Fibroblast of mammary gland (primary cell): Measurements from ENCODE around the gene DNAAF5.

Experiments
- DNase-seq: peaks from one replicate; pipeline ENCODE4 v3.0.0-alpha.2; 2010; ENCODE audit warnings: low read depth
- H3K4me3 ChIP-seq: 2 replicates; pipeline ENCODE4 v1.5.1; 2011; ENCODE audit warnings: low read depth, mild to moderate bottlenecking, low read length, moderate library complexity; ENCODE audit not compliant: control insufficient read depth
- TF ChIP-seq, protein P1 (sequence below): conservative IDR thresholded peaks from 2 replicates; pipeline ENCODE4 v1.5.1; 2011; ENCODE audit warnings: low read depth, low read length, inconsistent platforms; ENCODE audit not compliant: control insufficient read depth, insufficient read depth

DNAAF5 gene

DNA sequence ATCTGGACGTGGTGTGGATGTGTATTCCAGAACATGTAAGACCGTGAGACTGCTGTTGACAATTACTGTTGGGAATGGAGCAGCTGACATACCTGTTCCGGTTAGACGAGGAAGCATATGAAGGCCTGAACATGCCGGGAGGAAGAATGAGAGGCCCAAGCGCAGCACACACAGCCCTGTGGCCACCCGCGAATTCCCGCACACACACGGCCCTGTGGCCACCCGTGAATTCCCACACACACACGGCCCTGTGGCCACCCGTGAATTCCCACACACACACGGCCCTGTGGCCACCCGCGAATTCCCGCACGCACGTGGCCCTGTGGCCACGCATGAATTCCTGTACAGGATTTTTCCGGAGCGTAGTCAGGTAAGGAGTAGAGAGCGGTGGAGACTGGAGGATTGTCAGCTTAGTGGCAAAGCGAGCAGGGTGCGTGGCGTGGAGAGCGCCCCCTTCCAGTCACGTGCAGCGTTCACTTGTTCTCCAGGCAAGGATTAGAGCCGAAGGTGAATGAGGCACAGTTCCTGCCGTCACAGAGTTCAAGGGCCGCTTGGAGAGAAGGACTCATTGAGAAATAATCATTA, 96.3 kb downstream of the DNAAF5 start:
- H3K4me3 ChIP-seq = no peak overlapping the region
- no peak for DNase-seq
- TF ChIP-seq, protein P1, sequence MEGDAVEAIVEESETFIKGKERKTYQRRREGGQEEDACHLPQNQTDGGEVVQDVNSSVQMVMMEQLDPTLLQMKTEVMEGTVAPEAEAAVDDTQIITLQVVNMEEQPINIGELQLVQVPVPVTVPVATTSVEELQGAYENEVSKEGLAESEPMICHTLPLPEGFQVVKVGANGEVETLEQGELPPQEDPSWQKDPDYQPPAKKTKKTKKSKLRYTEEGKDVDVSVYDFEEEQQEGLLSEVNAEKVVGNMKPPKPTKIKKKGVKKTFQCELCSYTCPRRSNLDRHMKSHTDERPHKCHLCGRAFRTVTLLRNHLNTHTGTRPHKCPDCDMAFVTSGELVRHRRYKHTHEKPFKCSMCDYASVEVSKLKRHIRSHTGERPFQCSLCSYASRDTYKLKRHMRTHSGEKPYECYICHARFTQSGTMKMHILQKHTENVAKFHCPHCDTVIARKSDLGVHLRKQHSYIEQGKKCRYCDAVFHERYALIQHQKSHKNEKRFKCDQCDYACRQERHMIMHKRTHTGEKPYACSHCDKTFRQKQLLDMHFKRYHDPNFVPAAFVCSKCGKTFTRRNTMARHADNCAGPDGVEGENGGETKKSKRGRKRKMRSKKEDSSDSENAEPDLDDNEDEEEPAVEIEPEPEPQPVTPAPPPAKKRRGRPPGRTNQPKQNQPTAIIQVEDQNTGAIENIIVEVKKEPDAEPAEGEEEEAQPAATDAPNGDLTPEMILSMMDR = no peak

DNA sequence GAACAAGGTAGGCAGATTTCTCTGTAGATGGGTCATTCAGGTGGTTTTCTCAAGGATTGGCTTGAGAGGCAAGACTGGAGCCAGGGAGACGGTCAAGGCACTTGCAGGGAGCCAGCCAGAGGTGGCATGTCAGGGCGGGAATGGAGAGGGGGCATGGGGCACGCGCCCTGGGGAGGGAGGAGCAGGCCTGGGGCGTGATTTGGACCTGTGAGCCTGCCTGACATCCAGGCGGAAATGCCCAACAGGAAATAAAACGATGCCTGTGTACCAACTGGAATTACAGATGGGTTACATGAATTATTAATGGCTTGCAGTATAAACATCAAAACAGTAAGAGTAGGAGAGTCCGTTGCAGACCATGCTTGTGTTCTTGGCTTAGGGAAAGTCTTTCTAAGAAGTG, 97.2 kb downstream of the DNAAF5 start:
- no peak for DNase-seq
- no peak overlapping the region for H3K4me3 ChIP-seq
- TF ChIP-seq, protein P1 = no peak

DNA sequence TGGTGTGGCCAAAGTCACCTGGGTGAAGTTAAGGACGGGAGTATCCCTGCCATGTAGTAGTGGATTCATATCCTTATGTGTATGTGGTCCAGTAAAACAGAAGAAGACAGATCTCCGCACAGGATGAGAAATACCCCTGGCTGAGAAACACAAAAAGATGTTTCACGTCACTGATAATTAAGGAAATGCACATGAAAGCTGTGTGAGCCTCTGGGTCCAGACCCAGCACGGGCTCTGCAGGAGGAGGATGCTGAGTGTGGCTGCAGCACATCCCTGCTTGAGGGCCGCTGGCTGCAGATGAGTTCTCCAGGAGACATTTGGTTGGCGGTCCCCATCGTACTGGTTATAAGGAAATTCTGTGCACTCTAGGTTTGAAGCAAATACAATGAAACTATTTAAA, 97.6 kb downstream of the DNAAF5 start:
- DNase-seq = no peak
- H3K4me3 ChIP-seq = no peak overlapping the region
- TF ChIP-seq, protein P1 = no peak

DNA sequence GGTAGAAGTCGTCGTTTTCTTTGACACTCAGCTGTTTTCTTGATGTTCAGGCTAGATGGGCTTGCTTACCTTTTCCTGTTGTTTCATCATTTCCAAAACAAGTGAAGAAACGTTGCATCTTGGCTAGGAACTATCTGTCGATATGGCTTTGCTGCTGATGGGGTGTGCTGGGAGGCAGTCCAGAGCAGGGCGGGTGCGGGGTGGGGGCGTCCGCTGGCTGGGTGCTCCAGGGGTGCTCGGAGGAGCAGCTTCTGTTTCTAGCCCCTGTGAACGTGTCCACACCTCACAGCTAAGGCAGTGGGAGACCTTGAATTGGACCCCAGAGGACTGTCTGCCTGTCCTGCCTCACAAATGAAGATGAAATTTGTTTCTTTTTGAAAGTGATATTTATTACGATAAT, 98.2 kb downstream of the DNAAF5 start:
- TF ChIP-seq, protein P1 = no peak
- H3K4me3 ChIP-seq = peak overlapping the region; percentile 24
- peak; percentile 26 for DNase-seq

GRCh38 chr7:825386-825785, 98.9 kb downstream of the DNAAF5 start:
- TF ChIP-seq, protein P1 = no peak
- DNase-seq = peak; percentile 71
- no peak overlapping the region for H3K4me3 ChIP-seq

DNA sequence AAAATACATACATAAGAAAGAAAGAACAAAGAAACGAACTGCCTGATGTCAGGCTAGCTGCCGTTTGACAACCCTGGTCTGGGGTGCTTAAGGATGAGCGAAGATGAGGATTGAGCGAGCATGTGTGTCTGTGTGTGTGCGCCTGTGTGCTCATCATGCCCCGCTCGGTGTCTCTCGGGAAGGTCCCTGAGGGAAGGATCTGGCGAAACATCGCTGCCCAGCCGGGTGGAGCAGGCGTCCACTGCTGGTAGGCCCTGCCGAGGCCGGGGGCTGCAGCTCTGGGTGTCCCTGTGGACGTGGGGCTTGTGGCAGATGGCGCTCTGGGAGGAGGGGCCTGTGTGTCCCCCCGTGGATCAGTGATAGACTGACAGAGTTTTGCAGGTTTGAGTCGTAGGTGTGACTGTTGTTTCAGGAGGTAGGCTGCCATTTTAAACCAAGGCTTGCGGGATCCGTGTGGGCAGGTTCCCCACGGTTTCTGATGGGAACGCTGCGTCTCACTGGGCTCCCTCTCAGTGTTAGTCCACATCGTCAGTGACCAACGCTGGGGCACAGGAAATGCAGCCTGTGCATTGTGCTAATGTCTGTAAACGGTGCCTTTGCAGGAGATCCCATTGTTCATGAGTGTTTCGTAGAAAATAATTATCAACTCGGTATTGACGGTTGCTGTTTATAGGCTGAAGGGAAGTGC, 99.9 kb downstream of the DNAAF5 start:
- no peak overlapping the region for H3K4me3 ChIP-seq
- TF ChIP-seq, protein P1 = no peak
- DNase-seq = peak; percentile 25
